HEK293 (cell line): ENCODE measurements around the gene TMPRSS6.

Experiments
- CTCF ChIP-seq: fragments of 450-650 bp; formaldehyde crosslinking; IDR thresholded peaks from 2 replicates; pipeline ENCODE4 v1.5.1; 2016; ENCODE audit warnings: missing biosample characterization, missing genetic modification characterization
- EGR2 ChIP-seq: fragments of 450-650 bp; formaldehyde crosslinking; IDR thresholded peaks from 2 replicates; pipeline ENCODE4 v1.5.1; 2016; ENCODE audit warnings: low read depth, missing biosample characterization, missing genetic modification characterization
- IKZF3 ChIP-seq: fragments of 450-650 bp; IDR thresholded peaks from 2 replicates; pipeline ENCODE4 v1.5.0; 2018; ENCODE audit warnings: missing biosample characterization, mild to moderate bottlenecking, missing genetic modification characterization, moderate library complexity
- RBAK ChIP-seq: fragments of 450-650 bp; formaldehyde crosslinking; IDR thresholded peaks from 2 replicates; pipeline ENCODE4 v1.5.1; 2016; ENCODE audit warnings: missing biosample characterization, missing genetic modification characterization
- ZNF112 ChIP-seq: fragments of 450-650 bp; formaldehyde crosslinking; IDR thresholded peaks from 2 replicates; pipeline ENCODE4 v1.5.0; 2017; ENCODE audit warnings: missing biosample characterization, missing genetic modification characterization
- ZNF341 ChIP-seq: fragments of 450-650 bp; formaldehyde crosslinking; IDR thresholded peaks from 2 replicates; pipeline ENCODE4; 2016; ENCODE audit warnings: low read depth, missing biosample characterization, missing genetic modification characterization
- ZNF488 ChIP-seq: fragments of 450-650 bp; formaldehyde crosslinking; IDR thresholded peaks from 2 replicates; pipeline ENCODE4 v1.5.1; 2016; ENCODE audit warnings: missing biosample characterization, missing genetic modification characterization
- ZNF639 ChIP-seq: fragments of 450-650 bp; formaldehyde crosslinking; IDR thresholded peaks from 2 replicates; pipeline ENCODE4 v1.5.1; 2016; ENCODE audit warnings: missing biosample characterization, missing genetic modification characterization
- ZNF785 ChIP-seq: fragments of 450-650 bp; formaldehyde crosslinking; IDR thresholded peaks from 2 replicates; pipeline ENCODE4 v1.5.1; 2016; ENCODE audit warnings: missing biosample characterization, missing genetic modification characterization

DNA sequence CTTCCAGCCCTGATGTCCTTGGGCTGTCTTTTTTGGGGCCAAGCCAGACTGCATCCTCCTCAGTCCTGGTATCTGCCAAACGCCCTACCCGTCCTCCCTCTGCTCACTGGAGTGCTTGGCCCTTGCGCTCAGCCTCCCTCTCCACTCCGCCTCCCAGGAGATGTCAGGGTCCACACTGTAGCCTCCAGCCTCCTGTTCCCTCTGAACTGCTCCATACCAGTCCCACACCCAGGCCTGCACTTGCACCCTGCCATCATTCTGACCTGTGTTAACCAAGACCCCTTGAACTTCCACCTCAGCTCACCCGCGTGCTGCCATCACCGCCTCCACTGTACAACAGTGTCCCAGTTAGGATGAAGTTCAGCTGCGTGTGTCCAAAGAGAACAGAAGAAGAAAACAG lies 46.5 kb upstream of the TMPRSS6 start:
- TF ChIP-seq ZNF341 (tag by site-specific recombination): no peak
- TF ChIP-seq ZNF488 (tag by site-specific recombination): no peak
- TF ChIP-seq EGR2 (tag by site-specific recombination): no peak
- no peak for TF ChIP-seq RBAK (tag by site-specific recombination)
- no peak for TF ChIP-seq CTCF (tag by site-specific recombination)
- no peak for TF ChIP-seq IKZF3
- TF ChIP-seq ZNF639 (tag by site-specific recombination): no peak
- no peak for TF ChIP-seq ZNF112 (tag by site-specific recombination)
- no peak for TF ChIP-seq ZNF785 (tag by site-specific recombination)
